HG02588 (cell line): ENCODE results near the gene PLIN4.
"Not testable (repeated sequence)": the region's sequence is repeated elsewhere in the genome, so short reads cannot be mapped to it uniquely, and the experiment has no call there.

Experiments used
- ATAC-seq: cut with Tn5 transposase; IDR thresholded peaks from one replicate; pipeline ENCODE4 v1.9.1; 2021; ENCODE audit warnings: mild to moderate bottlenecking, moderate library complexity; ENCODE audit not compliant: unreplicated experiment

PLIN4 gene

DNA sequence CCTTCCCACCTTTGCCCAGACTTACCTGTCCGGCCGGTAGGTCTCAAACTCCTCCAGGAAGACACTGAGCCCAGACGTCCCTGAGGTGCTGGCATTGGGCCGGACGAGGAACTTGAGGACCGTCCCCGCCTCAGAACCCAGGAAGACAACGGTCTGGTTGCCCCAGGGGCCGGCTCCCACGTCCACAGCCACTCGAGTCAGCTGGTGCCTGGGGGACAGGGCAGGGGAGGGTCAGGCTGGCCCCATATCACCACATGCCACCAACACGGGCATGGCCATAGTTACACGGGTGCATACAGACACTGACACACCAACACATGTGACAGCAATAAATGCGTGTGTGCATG, 29.9 kb upstream of the PLIN4 start:
- ATAC-seq, result no peak

DNA sequence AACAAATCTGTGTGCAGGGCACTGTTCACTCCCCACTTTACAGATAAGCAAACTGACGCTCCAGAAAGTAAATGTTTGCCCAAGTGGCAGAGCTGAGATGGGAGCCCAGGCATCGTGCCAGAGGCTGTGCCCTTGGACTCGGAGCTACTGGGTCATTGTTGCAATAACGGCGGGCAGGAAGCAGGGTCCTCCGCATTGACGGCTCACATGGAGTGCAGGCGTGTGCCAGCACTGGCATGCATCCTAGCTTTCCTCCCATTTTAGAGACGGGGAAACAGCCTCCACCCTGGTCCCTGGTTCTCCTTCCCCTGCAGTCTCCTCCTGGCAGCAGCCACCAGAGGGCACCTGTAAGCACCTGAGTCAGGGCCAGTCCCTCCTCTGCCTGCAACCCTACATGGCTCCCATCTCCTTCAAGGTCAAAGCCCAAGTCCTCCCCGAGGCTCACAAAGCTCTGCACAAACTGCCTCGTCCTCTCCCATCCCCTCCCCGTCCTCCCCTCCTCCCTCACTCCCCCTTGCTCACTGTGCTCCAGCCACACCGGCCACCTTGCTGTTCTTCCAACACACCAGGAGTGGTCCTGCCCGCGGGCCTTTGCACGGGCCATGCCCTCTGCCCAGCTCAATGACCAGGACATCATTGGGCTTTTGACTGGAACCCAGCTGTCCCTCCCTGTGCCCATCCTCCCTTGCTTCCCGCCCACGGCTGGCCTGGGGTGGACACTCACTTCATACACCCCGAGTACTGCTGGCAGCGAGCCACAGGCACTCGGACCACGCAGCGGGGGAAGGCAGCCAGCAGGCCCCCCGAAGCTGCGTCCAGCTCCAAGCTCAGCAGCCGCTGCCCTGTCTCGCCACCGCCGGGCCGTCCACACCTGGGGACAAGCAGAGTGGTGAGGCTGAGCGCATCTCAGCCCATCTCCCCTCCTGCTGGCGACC, 29.3 kb upstream of the PLIN4 start:
- ATAC-seq, result no peak

DNA sequence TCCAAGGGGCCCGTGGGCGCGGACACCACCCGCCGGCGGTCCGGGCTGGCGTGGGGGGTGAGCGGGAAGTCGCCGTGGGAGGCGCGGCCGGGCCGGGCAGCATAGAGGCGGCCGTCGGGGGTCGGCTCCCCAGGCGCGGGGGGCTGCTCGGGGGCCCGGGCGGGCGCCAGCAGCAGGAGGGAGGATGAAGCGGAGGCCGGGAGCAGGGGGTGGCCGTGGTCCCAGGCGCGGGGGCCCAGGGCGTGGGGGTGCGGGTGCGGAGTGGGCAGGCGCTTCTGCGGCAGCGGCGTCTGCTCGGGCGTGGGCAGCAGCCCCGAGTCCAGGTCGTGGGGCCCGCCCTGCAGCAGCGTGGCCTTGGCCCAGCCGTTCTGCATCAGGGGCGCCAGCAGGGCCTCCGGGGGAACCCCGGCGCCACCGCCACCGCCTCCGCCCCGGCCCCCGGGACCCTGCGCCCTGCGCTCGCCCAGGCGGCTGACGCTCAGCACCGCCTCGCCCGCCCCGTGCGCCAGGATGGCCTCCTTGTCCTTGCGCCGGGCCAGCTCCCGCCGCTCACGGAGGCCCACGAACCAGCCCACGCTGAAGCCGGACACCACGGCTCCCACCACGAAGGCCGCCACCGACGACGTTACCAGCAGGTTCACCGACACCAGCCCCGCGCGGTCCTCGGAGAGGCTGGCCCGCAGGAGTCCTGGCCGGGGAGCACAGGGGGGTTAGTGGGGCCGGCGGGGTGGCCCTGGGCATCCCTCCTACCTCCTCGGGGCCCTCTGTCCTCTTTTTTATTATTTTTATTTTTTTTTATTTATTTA, 25.8 kb upstream of the PLIN4 start:
- ATAC-seq, result no peak

DNA sequence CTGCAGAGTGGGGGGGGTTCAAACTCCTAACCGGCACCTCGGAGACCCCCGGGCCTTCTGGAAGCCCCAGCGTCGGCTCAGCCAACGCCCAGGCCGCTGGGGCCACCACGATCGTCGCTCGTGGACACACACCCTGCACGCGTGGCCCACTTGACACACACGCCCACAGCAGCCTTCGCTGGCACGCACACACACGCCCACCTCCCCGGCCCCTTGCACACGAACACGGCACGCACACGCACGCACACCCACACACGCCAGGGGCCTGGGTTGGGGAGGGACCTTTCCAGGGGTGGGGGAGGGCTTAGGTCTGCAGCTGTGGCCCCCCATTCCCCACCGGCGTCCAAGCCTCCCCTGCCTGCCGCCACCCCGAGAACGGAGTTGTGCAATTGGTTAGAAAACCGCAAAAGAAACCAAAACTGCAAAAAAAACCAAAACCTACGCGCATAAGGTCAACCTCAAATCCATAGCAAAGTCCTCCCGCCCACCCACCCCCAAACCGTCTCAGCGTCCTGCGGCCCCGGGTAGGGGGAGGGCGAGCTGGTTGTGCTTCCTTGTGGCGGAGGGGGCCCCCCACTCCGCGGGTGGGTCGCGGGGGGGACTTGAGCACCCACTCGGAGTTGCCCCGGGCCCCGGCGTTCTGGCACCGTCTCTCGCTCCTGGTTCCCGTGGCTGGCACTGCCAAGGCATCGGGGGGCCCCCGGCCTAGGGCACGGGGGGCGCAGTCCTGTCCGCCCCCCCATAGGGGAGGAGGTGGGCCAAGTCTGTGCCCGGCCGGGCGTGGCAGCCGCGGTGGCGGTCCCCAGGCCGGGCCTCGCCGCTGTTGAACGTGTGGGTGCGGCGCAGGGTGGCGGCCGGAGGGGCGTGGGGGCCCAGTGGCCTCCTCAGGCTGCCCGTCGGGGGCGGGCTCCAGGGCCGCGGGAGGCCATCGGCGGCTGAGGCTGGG, 24.9 kb upstream of the PLIN4 start:
- ATAC-seq, result no peak

DNA sequence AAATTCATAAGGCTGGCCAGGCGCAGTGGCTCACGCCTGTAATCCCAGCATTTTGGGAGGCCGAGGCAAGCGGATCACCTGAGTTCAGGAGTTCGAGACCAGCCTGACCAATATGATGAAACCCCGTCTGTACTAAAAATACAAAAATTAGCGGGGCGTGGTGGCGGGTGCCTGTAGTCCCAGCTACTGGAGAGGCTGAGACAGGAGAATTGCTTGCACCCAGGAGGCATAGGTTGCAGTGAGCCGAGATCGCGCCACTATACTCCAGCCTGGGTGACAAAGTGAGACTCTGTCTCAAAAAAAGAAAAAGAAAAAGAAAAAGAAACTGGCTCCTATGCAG, 23.5 kb upstream of the PLIN4 start:
- ATAC-seq, result not testable (repeated sequence)

DNA sequence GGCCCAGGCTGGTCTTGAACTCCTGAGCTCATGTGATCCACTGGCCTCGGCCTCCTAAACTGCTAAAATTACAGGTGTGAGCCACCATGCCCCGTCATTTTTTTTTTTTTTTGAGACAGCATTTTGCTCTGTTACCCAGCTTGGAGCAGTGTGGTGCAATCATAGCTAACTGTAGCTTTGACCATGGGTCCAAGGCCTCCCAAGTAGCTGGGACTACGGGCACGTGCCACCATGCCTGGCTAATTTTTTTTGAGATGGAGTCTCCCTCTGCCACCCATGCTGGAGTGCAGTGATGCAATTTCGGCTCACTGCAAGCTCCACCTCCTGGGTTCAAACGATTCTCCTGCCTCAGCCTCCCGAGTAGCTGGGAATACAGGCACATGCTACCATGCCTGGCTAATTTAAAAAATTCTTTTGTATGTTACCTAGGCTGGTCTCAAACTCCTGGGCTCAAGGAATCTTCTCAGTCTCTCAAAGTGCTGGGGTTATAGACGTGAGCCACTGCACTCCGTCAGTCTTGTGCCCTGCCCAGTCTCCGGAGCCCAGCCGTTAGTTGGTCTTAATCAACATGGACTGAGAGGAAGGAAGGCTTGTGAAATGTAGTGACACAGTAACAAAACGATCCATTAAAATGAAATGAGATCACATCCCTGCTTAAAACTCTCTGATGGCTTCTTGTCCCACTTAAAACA, 23.0 kb upstream of the PLIN4 start:
- no peak for ATAC-seq

DNA sequence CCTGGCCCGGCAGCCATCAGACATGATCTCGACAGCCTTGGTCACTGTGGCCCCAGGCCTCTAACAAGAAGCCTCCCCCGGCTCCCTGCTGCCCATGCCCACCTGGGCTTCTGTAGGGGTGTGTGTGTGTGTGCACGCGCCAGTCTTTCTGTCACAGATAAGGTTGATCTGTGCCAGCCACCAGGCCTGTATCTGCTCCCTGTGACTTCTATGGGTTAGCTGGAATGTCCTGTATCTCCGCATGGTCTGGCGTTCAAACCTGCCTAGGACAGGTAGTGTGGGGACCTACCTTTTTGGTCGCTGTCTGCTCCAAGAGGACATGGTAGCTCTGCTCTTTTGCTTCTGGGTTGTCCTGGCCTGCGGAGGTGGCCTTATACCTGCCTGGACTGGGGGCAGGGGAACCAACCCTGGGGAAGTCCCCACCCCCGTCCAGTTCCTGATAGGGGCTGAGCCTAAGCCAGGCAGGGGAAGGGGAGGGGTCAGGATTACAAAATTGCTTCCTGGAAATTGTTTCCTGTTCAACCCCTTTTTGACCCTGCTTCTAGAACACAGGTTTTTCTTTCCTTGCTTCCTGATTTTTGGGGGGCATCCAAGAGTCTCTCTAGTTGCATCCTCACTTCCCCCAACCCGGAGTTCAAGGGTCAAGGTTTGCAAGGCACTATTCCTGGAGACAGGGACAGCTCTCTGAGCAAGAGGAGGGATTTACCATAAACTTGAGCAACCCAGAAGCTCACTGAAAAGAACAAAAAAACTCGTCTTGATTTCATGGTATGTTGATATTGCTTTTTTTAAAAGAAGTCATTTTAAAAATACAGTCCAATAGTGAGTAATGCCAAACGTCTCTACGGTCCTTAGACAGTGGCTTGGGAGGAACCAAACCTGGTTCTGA, 21.7 kb upstream of the PLIN4 start, which contains the start of gene LRG1:
Gene LRG1 (minus strand): TSS at position 344 of the 889 bp plus-strand sequence. CDS start 23 bp downstream, at position 321.
- ATAC-seq, result no peak

DNA sequence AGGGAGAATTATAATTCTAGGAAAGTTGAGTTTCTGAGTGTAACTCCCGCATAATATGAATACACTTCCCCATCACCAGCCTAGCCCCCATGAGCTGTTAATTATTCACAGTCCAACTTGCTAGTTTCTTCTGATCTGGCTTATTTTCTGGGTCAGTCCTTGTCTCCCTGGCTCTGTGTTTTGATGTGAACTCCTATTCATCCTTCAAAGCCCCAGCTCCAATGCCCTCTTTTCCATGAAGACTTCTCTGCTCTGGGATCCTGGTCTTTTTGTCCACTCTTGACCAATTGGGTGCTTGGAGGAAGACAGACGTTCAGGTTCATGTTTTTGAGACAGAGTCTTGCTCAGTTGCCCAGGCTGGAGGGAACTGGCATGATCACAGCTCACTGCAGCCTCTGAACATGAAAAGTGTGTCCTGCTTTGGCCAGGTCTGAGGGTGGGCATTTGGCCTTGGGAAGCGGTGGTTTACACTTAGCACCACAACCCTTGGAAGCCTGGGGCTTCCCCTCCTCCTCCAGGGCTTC, 20.9 kb upstream of the PLIN4 start:
- ATAC-seq, result no peak

DNA sequence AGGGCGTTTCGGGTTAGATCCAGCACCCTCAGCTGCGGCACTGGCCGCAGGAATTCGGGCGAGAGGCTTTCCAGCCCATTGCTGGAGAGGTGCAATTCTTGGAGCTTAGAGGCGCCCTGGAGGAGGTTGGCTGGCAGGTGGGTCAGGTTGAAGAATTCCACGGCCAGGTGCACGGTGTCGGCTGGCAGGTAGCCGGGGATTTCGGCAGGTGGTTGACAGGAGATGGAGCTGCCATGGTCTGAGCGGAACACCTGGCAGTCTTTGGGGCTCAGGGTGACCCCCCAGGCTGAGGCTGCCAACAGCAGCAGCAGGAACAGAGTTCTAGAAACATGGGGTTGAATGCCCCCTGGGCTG, 20.3 kb upstream of the PLIN4 start:
- ATAC-seq, result no peak

DNA sequence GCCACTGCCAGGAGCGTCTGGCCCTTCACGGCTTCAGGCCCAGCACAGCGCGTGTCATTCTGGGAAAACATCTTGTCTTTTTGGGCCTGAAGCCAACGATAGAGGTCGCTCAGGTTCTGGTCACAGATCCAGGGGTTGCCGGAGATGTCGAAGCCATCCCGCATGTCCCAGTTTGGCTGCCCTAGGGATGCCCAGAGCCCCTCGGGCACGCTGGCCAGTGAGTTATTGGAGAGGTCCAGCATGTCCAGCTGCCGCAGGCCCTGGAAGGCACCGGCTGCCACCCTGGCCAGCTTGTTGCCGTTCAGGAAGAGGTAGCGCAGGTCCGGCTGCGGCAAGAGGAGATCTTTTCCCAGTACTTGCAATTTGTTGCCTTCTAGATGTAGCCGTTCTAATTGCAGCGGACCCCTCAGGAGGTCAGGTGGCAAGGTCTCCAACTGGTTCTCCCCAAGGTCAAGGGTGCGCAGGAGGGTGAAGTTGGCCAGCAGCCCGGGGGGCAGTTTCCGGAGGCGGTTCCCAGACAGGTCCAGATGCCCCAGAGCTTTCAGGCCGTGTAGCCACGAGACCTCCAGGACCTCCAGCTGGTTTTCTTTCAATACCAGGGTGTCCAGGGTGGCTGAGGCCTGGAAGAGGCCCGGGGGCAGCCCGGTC, 19.8 kb upstream of the PLIN4 start:
- ATAC-seq, result no peak

DNA sequence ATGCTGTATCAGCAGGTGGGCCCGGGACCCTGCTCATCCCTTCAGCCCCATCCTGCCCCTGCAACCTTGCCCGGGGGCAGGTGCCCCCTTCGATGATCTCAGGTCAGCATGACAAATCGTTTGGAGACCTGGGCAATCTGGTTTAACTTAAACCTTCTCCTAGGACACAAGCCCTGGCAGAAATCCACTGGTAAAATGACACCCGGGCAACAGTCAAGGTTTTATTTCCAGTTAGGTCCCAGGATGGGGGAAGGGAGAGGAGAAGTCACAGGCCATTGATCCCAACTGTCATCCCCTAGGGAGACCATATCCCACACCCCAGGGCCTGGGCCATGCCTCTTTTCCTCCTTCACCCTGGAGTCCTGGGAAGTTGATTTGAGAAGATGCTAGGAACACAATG, 18.5 kb upstream of the PLIN4 start:
- no peak for ATAC-seq

DNA sequence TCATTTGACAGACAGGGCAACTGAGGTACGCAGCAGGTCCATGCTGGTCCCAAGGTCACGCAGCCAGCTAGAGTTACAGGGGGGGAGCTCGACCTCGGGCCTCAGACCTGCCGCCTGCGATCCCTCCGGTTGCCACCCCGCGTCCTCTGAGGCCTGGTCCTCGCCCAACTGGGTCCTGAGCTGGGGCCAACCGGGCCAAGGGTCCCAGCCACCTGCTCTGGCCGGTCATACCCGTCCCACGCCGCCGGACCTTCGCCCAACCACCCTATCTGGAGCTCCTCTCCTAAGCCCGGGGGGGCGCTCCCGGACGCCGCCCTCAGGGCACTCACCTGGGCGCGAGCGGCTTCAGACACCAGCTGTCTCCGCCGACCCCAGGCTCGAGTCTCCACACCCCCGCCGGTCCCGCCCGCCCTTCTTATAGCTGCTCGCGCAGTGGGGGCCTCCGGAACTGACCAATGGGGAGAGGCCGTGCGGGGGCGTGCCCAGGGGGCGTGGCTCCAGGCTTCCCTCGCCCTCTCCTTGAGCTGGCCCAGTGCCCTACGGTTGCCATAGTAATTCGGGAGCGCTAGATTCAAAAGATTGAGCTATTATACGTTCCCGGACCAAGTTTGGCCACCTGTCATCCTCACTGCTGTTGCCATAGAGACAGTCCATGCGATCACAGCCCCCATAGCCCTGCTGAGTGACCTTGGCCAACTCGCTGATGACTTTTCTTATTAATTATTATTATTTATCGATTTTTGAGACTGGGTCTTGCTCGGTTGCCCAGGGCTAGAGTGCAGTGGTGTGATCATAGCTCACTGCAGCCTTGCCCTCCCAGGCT, 16.8 kb upstream of the PLIN4 start, which contains the start of gene PLIN5:
Gene PLIN5 (minus strand): TSS at position 389 of the 823 bp plus-strand sequence. CDS start 1,150 bp downstream, outside the sequence.
- ATAC-seq, result no peak

DNA sequence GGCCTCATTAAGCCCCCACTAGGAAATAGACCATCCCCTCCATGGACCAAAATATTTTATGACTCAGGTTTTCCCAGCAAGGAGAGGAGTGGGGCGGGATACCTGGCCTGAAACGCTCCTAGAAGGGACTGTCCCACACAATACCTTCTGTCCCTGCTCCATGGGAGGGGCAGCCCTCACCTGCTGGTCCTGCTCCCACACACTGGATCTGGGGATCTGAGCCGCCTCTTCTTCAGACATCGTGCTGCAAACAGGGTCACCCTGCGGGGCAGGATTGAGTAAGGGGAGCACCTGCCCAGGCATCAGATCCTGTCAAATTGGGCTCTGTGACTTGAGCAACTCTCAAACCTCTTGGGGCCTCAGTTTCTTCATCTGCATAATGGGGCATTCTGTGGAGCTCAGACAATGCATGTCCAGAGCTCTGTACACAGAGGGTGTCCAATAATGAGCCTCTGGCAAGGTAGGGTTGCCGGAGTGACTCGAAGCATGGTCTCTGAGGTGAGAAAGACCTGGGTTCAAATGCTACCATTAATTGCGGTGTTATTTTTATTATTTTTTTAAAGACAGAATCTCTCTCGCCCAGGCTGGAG, 15.6 kb upstream of the PLIN4 start:
- no peak for ATAC-seq

DNA sequence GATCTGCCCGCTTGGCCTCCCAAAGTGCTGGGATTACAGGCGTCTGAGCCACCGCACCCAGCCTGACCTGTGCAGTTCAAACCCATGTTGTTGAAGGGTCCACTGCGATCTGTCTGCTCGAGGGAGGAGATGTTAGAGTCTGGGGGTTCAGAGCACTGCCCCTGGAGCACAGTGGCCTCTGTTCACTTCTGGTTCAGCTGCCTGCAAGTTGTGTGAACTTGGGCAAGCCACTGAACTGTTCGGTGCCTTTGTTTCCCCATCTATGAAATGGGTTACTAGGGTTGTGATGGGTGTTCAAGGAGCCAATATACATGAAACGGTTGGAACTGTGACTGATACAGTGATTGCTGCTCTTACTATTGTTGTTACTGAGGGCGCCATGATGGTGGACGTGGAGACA, 15.0 kb upstream of the PLIN4 start:
- ATAC-seq, result no peak

DNA sequence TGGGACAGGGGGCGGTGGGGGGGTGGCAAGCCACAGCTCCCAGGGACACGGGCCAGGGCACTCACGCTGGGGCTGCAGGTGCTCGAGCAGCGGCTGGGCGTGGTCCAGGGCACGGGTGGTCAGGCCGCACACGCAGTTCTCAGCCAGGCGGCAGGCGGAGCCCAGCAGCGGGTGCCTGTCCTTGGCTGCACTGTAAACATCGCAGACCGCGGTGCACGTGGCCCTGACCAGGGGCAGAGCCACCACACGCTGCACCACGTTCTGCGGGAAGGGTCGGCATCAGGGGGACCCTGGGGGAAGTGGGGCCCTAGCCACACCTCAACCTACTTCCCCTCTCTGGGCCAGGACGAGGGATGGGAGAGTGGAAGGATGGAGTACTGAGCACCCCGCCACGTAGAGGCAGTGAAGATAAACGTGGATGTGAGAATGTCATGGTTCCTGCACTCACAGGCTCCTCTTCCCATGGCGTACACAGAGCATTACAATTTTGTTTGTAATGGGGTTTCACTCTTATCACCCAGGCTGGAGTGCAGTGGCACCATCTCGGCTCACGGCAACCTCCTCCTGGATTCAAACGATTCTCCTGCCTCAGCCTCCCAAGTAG, 13.4 kb upstream of the PLIN4 start:
- ATAC-seq, result no peak

DNA sequence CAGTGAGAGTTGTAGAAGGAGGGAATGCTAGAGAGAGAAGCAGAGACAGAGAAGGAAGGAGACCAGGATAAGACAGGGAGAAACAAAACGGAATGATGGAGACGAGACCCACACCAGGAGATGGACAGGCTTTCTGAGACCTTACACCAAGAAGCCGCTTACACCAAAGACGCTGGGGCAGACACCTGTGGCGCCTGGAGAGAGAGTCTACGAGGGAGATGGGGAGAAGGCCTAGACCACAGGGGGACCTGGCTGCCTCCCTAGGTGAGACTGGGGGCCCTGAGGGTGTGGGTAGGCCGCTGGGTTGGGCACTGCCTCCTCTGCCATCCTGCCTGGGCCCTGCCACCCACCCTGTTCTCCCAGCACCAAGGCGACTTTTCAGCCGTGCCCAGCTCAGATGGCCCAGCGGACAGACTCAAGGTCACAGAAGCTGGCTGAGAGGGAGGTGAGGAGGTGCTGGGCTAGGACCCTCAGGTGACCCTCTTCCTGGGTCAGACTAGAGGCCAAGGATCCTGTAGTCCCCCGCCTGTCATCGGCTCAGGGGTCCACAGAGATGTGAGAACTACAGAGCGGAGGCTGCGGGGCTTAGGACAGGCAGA, 11.7 kb upstream of the PLIN4 start:
- ATAC-seq, result no peak

DNA sequence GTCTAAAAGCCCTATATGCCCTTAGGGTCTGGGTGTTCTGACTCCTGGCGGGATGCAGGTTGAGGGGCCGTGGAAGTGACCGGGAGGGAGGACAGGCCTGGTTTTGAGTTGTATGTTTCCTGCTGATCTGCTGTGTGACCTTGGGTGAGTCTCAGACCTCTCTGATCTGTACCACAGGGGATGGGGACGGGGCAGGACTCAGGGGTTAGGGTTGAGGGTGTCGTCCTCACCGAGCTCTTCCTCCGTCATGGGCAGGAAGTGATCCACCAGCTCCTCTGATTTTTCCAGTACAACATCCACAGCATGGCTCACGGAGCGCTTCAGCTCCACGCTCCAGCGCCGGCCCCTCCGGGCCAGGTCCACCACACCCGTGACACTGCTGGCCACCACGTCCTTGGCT, 10.6 kb upstream of the PLIN4 start:
- ATAC-seq, result no peak
